ENCODE data around the gene CD164L2. TPM values are rescaled to one million over a fixed set of nuclear protein-coding genes. Genes with fewer than 3 reads are reported as not detected.

Gene CD164L2
- total RNA-seq, 4 donors from 2014 or later: not detected

- no peaks in the 10 kb centered on the region for H3K27me3 ChIP-seq
- in situ Hi-C loops (cut with MboI; ENCODE audit: low sequenced_read_pairs in 4 of 4): no loop called here
- H3K4me3 ChIP-seq: no peak overlapping the region
- ATAC-seq (no peak), DNase-seq (no peak)
- TF ChIP-seq POLR2A (IDR thresholded peaks at IDR 0.05): no peak
- no peak for TF ChIP-seq CTCF (IDR thresholded peaks at IDR 0.05 in 4 of 5, conservative IDR thresholded peaks at IDR 0.05 in 1 of 5)
- no peak overlapping the region for H3K27ac ChIP-seq
- intact Hi-C loops (cut with DNase I; ENCODE audit: low total_unique reads): no loop called here
- H3K4me1 ChIP-seq: no peaks in the 10 kb centered on the region
- H3K9me3 ChIP-seq: no peaks in the 10 kb centered on the region
- H3K36me3 ChIP-seq: peaks cover 0 to 47% of the 10 kb centered on the region in 2 donors
Measured at GRCh38 chr1:27335506-27336422, 47.4 kb downstream of the CD164L2 start.

GRCh38 chr1:27333717-27334279 is 49.3 kb downstream of the CD164L2 start:
- TF ChIP-seq POLR2A (IDR thresholded peaks at IDR 0.05) (no peak), CTCF (IDR thresholded peaks at IDR 0.05 in 4 of 5, conservative IDR thresholded peaks at IDR 0.05 in 1 of 5) (no peak)
- in situ Hi-C loops (cut with MboI; ENCODE audit: low sequenced_read_pairs in 4 of 4): no loop called here
- DNase-seq: no peak
- Histone ChIP-seq H3K4me3 (no peak overlapping the region), H3K4me1 (peaks cover 5 to 6% of the 10 kb centered on the region in 2 donors), H3K27me3 (no peaks in the 10 kb centered on the region), H3K27ac (no peak overlapping the region), H3K9me3 (no peaks in the 10 kb centered on the region), H3K36me3 (peaks cover 0 to 47% of the 10 kb centered on the region in 2 donors)
- intact Hi-C loops (cut with DNase I; ENCODE audit: low total_unique reads): no loop called here
- ATAC-seq: no peak

- TF ChIP-seq CTCF (IDR thresholded peaks at IDR 0.05 in 4 of 5, conservative IDR thresholded peaks at IDR 0.05 in 1 of 5): peak; percentile 39 to 81 (median 80)
- no peak for TF ChIP-seq POLR2A (IDR thresholded peaks at IDR 0.05)
- no peak overlapping the region for H3K27ac ChIP-seq
- no peak overlapping the region for H3K4me3 ChIP-seq
- peak; percentile 30 to 47 for ATAC-seq
- no peak for DNase-seq
- in situ Hi-C loops (cut with MboI; ENCODE audit: low sequenced_read_pairs in 4 of 4) (no loop called here), intact Hi-C loops (cut with DNase I; ENCODE audit: low total_unique reads) (no loop called here)
- H3K4me1 ChIP-seq: peaks cover 6 to 13% of the 10 kb centered on the region in 2 donors
- H3K27me3 ChIP-seq: no peaks in the 10 kb centered on the region
- H3K36me3 ChIP-seq: peaks cover 0 to 47% of the 10 kb centered on the region in 2 donors
- no peaks in the 10 kb centered on the region for H3K9me3 ChIP-seq
Measured at GRCh38 chr1:27332536-27333281, 50.4 kb downstream of the CD164L2 start.

- Histone ChIP-seq H3K4me1 (peaks cover 9 to 20% of the 10 kb centered on the region in 2 donors), H3K4me3 (no peak overlapping the region), H3K27ac (no peak overlapping the region), H3K36me3 (peaks cover 0 to 47% of the 10 kb centered on the region in 2 donors), H3K9me3 (no peaks in the 10 kb centered on the region), H3K27me3 (no peaks in the 10 kb centered on the region)
- in situ Hi-C loops (cut with MboI; ENCODE audit: low sequenced_read_pairs in 4 of 4) (no loop called here), intact Hi-C loops (cut with DNase I; ENCODE audit: low total_unique reads) (no loop called here)
- no peak for ATAC-seq
- DNase-seq: no peak
- TF ChIP-seq POLR2A (IDR thresholded peaks at IDR 0.05): no peak
- TF ChIP-seq CTCF (IDR thresholded peaks at IDR 0.05 in 4 of 5, conservative IDR thresholded peaks at IDR 0.05 in 1 of 5): no peak
Measured at GRCh38 chr1:27331922-27332321, 51.2 kb downstream of the CD164L2 start.

Measured in gastrocnemius medialis (tissue), 4 donors.